KG1 (cell line): ENCODE measurements around the gene MAD2L2.

Source experiments
- DNase-seq: peaks from one replicate; lab custom pipeline; 2025; lab: John Stamatoyannopoulos, UW

The MAD2L2 gene

GRCh38 chr1:11653101-11653860, 27.7 kb downstream of the MAD2L2 start:
- no peak for DNase-seq

GRCh38 chr1:11652203-11652780, 28.7 kb downstream of the MAD2L2 start:
- no peak for DNase-seq

DNA sequence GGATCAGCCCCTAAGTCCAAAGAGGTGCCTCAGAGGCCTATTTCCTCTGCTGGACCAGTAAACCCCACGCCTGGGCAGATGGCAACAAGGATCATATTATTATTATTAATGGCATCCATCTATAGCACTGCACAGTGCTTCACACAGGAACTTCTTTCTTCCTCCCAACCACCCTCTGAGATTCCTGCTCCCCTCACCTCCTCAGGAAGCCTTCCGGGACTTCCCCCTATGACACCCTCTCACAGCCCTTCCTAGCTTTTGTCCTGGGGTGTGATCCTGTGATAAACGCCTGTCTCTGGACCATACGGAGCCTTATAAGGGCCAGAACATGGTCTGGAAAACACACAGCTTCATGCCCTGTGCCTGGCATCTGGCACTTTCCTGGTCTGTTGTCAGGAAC, 29.9 kb downstream of the MAD2L2 start:
- no peak for DNase-seq

DNA sequence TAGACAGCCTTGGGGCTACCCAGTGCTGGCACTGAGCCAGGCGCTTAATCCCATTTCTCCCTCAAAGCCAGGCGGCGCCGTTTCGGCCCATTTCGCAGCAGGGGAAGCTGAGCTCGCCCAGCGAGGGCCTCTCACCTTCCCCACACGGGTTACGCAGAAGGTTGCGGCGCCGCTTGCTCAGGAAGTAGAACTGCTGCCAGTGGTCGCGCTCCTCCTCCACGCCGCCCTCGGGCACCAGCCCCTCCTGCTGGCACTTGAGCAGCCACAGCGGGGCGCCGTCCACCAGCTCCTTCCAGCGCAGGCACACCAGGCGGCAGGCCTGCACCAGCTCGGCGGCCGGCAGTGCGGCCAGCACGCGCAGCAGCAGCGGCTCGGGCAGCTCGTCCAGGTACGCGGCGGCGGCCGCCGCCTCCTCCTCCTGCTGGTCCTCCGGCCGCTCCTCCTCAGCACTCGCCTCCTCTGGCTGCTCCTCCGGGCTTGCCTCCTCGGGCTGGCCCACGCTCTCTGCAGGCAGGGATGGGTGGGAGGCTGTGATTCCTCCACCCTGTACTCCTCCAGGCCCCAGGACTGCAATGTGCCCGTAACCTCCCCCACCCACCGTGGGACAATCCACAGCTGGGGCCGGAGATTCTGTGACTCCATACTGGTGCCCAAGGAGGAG, 30.5 kb downstream of the MAD2L2 start:
- DNase-seq, result peak; percentile 27

- no peak for DNase-seq
These were observed 31.2 kb downstream of the MAD2L2 start for GRCh38 chr1:11649624-11650330.

- no peak for DNase-seq
These were observed 31.7 kb downstream of the MAD2L2 start for GRCh38 chr1:11649237-11649623.

- DNase-seq, result no peak
These were observed 32.2 kb downstream of the MAD2L2 start for GRCh38 chr1:11648732-11649158.

DNA sequence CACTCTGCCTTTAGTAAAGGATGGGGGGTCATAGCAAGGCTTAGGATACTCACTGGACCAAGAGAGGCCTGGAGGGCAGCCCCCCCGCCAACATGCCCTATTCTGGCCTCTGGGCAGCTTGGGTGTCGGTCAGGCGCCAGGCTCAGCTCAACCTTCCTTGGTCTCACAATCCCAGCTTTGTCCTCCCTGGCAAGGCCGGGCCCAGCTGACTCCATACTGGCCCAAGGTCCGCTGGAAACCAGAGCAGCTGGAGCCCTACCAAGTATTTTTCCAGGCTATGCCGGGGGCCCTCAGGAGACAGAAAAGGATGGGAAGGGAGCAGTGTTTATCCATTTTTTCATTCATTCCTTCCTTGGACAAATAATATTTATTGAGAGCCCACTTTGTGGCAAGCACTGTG, 32.9 kb downstream of the MAD2L2 start:
- DNase-seq, result no peak

DNA sequence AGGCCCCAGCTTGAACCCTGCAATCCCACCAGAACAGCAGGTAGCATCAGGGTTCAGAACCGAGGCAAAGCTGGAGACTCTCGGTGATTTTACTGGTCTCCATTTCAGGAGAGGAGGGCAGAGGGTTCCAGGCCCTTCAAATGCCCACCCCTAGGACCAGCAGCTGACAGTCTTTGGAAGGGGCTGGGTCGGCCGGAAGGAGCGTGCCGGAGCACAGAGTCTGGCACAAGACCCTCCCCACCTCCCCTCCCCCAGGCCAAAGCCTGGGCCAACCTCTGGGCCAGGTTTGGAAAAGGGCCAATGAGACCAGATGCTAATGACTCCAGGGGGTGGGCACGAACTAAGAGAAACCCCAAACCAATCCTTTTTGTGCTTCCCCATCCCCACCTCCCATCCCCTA, 33.6 kb downstream of the MAD2L2 start:
- DNase-seq, result no peak

- DNase-seq, result no peak
These were observed 34.6 kb downstream of the MAD2L2 start for GRCh38 chr1:11646317-11646716.

DNA sequence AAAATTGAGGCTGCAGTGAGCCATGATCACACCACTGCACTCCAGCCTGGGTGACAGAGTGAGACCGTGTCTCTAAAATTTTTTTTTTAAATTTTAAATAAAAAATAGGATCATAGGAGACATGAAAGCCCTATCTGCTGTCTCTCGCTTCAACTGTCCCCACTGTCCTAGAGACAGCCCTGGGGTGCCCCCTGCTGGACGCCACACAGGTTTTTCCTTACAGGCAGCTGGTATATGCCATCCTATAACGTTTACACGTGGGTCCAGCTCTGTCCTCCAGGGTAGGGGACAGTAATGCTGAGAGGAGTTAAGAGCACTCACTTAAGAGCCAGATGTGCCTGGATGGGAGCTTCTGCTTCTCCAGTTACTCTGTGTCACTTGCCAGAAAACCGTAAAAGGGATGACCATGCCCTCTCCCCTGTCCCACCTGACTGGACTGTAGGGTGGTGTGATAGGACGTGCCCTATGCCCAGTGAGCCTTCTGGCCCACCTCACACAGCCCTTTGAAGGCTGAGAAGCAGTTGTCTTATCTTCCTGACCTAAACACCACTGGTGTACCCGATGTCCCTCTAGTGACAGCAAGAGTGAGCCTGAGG, 35.2 kb downstream of the MAD2L2 start:
- DNase-seq, result peak; percentile 40

- DNase-seq, result no peak
These were observed 35.7 kb downstream of the MAD2L2 start for GRCh38 chr1:11645270-11645669.

DNA sequence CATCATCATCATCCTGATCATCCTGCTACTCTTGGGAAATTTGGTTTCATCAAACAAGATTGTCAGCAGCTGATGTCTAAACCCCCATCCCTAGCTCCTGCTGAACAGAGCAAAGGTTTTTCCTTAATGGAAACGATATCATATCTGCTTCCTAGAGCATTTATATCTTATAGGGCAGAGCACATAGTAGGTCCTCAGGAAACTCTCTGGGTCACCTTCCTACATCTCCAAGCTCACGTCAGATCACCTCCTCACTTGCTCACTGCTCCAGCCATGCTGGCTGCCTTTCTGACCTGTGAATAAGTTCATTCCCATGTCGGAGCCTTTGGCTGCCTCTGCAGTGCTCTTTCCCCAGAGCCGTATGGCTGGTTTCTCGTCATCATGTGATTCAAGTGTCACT, 37.2 kb downstream of the MAD2L2 start:
- DNase-seq, result no peak

- DNase-seq, result peak; percentile 34
These were observed 38.4 kb downstream of the MAD2L2 start for GRCh38 chr1:11642418-11643017.

DNA sequence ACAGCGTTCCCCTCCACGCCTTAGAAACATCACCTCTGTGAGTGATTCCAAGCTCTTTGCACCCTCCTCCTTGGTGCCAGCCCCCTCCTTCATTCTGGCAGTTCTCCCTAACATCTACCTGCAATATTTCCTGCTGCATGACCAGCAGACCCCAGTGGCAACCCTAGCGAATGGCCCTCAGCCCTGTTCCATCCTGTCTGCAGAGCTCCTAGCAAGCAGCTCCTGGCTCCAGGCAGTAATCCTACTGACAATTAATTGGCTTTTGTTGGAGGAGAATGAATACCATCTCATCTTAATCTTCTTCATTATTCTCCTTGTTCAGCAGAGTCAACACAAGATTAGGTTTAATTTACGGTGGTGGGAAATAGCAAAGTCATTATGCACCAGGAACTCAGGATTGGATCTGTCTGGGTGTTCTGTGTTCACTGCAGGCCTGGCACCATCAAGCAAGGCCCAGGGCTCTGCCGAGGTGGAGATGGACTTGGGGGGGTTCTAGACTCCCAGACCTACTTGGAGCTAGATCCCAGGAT, 39.1 kb downstream of the MAD2L2 start:
- no peak for DNase-seq

GRCh38 chr1:11640944-11641343, 40.0 kb downstream of the MAD2L2 start:
- DNase-seq, result no peak

DNA sequence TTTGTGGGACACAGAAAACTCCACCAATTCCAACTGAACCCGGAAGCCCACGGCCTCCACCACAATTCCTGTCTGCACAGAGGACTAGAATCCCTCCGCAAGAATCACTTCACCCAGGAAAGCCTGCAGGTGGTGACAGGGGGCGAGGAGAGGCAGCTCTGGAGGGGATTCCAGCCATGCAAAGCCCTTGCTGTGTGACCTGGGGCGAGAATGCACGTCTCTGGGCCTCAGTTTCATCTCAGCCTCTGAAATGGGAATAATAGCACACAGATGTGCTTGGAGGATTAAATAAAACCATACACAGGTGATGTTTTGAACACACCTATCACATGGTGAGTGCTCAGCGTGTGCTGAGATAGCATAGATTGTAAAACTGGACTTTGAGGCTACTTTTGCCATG, 40.8 kb downstream of the MAD2L2 start:
- no peak for DNase-seq

- DNase-seq, result no peak
These were observed 41.6 kb downstream of the MAD2L2 start for GRCh38 chr1:11639372-11639771.

GRCh38 chr1:11638121-11638520, 42.8 kb downstream of the MAD2L2 start:
- DNase-seq, result no peak

- DNase-seq, result no peak
These were observed 46.4 kb downstream of the MAD2L2 start for GRCh38 chr1:11634365-11635192.
